GM06990 (cell line): ENCODE measurements around the gene SVIL.
"Not testable (repeated sequence)": the region's sequence is repeated elsewhere in the genome, so short reads cannot be mapped to it uniquely, and the experiment has no call there.

Experiments used
- DNase-seq: peaks from one replicate; pipeline ENCODE4 v3.0.0-alpha.2; 2011; ENCODE audit not compliant: insufficient read length; ENCODE audit errors: extremely low read depth
- H3K27me3 ChIP-seq: replicated peaks from 2 replicates; pipeline ENCODE4 v1.6.0; 2011; ENCODE audit warnings: low read length; ENCODE audit not compliant: control insufficient read depth, insufficient read depth
- H3K36me3 ChIP-seq: 2 replicates; pipeline ENCODE4 v1.5.1; 2011; ENCODE audit warnings: low read length; ENCODE audit not compliant: control insufficient read depth, insufficient read depth
- H3K4me3 ChIP-seq: replicated peaks from 2 replicates; pipeline ENCODE4 v1.5.1; 2011; ENCODE audit warnings: low read depth, mild to moderate bottlenecking, control low read depth, low read length
- CTCF ChIP-seq: IDR thresholded peaks from 2 replicates; pipeline ENCODE4 v1.5.1; 2011; ENCODE audit warnings: low read length, control low read depth, mild to moderate bottlenecking, inconsistent platforms; ENCODE audit not compliant: insufficient read depth, poor library complexity, severe bottlenecking

SVIL gene

GRCh38 chr10:29514306-29514705, 120.5 kb downstream of the SVIL start:
- DNase-seq, result no peak
- H3K36me3 ChIP-seq, result no peaks in the 10 kb centered on the region
- TF ChIP-seq CTCF, result no peak
- no peaks in the 10 kb centered on the region for H3K27me3 ChIP-seq
- no peak overlapping the region for H3K4me3 ChIP-seq

GRCh38 chr10:29512425-29512974, 122.3 kb downstream of the SVIL start:
- DNase-seq, result no peak
- TF ChIP-seq CTCF, result no peak

GRCh38 chr10:29511806-29512205, 123.0 kb downstream of the SVIL start:
- not testable (repeated sequence) for H3K4me3 ChIP-seq, DNase-seq, H3K36me3 ChIP-seq, H3K27me3 ChIP-seq

More at GRCh38 chr10:29512425-29512974, 122.3 kb downstream of the SVIL start:
- H3K4me3 ChIP-seq, result no peak overlapping the region
- no peaks in the 10 kb centered on the region for H3K36me3 ChIP-seq
- no peaks in the 10 kb centered on the region for H3K27me3 ChIP-seq

GRCh38 chr10:29510483-29511157, 124.2 kb downstream of the SVIL start:
- not testable (repeated sequence) for H3K27me3 ChIP-seq, H3K36me3 ChIP-seq, H3K4me3 ChIP-seq, DNase-seq

GRCh38 chr10:29508554-29509244, 126.1 kb downstream of the SVIL start:
- TF ChIP-seq CTCF, result no peak
- Histone ChIP-seq H3K27me3 (no peaks in the 10 kb centered on the region), H3K36me3 (no peaks in the 10 kb centered on the region), H3K4me3 (no peak overlapping the region)
- DNase-seq, result no peak

- DNase-seq, H3K4me3 ChIP-seq, H3K36me3 ChIP-seq, H3K27me3 ChIP-seq: not testable (repeated sequence)
These were observed 127.0 kb downstream of the SVIL start for GRCh38 chr10:29507750-29508149.

GRCh38 chr10:29506324-29506921, 128.3 kb downstream of the SVIL start:
- H3K4me3 ChIP-seq, H3K36me3 ChIP-seq, H3K27me3 ChIP-seq, DNase-seq: not testable (repeated sequence)
